Prostate gland (tissue), 2 donors: ENCODE results near the gene RNF43.

Experiments
- CTCF ChIP-seq, 4 experiments: fragments of 200-600 bp in 2 of 4; fragments of 450-650 bp in 2 of 4; sonication (generic) in 2 of 4; IDR thresholded peaks; 1 replicate in 3 of 4; 2 replicates in 1 of 4; pipeline ENCODE4 v1.5.1; 2016 to 2019; ENCODE audit warnings: antibody characterized with exemption in 4 of 4, mild to moderate bottlenecking in 2 of 4, moderate library complexity in 2 of 4
- POLR2A ChIP-seq: fragments of 450-650 bp; IDR thresholded peaks from one replicate; pipeline ENCODE4 v1.6.1; 2016; ENCODE audit warnings: antibody characterized with exemption, mild to moderate bottlenecking
- POLR2AphosphoS5 ChIP-seq: sonication (generic); formaldehyde crosslinking; IDR thresholded peaks from one replicate; pipeline ENCODE4 v1.6.1; 2017; ENCODE audit warnings: antibody characterized with exemption

- TF ChIP-seq CTCF (IDR thresholded peaks at IDR 0.05) (no peak), POLR2AphosphoS5 (no peak), POLR2A (no peak)
Observed at GRCh38 chr17:58416937-58417299, 416 bp downstream of the RNF43 start.
